NCI-H2196 (cell line): ENCODE data around the gene CLEC18B.
"Not testable (repeated sequence)": the region's sequence is repeated elsewhere in the genome, so short reads cannot be mapped to it uniquely, and the experiment has no call there.

Experiments used
- DNase-seq: peaks from one replicate; lab custom pipeline; 2025; ENCODE audit not compliant: unreplicated experiment; lab: John Stamatoyannopoulos, UW

Gene CLEC18B

DNA sequence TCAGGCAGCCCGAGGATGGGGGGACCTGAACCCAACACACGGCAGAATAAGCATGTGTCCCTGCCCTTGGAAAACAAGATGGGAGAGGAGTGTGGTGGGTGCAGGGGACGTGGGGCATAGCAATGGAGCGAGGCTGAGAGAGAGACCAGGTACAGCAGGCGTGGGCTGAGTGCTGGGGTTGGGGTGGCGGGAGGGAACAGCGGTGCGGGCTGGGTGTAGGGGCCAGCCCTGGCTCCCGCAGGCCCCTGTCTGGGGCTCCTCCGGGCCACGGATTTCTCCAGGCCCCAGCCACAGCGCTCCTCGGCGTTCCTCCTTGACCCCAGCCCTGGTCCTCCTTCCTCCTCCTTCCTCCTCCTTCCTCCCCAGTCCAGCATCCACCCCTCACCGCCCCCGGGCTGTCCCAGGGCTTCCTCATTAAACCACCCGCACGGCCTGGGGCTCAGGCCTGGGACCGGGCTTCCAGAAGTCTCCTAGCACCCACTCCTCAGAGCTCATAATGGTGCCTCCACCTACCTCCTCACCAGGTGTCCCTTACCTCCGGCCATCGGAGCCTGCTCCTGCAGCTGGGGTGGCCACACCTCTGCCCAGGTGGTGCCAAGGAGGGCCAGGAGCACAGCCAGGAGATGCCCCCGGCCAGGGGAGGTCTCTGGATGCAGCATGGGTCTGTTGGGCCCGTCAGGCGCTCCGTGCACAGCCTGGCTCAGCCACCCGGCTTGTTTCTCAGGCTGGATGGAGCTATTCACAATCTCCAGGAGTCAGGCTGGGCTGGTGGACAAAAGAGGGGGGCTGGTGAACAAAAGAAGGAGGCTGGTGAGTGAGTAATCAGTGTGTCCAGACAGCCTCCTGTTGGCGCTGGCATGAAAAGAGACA, at the start of gene CLEC18B:
Gene CLEC18B, minus strand, starts transcription at position 867 of the 870 bp plus-strand sequence. Its CDS starts 208 bp downstream, at position 659.
- not testable (repeated sequence) for DNase-seq

DNA sequence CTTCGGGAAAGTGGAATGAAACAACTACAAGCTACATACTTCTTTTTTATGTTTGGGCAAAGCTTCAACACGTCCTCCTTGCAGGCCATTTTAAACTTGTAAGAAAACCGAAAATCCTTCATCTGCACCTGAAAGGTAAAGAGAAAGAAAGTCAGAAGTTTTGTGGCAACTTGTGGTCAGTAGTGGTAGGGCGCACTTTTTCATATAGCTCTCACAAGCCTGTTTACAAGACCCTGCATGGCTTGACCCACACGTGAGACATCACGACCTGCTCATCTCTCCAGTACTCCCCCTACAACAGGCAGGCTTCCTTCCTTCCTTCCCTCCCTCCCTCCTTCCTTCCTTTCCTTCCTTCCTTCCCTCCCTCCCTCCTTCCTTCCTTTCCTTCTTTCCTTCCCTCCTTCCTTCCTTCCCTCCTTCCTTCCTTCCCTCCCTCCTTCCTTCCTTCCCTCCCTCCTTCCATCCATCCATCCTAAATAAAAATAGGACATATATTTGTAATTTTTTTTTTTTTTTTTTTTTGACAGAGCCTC, 48.7 kb upstream of the CLEC18B start:
- DNase-seq: no peak

DNA sequence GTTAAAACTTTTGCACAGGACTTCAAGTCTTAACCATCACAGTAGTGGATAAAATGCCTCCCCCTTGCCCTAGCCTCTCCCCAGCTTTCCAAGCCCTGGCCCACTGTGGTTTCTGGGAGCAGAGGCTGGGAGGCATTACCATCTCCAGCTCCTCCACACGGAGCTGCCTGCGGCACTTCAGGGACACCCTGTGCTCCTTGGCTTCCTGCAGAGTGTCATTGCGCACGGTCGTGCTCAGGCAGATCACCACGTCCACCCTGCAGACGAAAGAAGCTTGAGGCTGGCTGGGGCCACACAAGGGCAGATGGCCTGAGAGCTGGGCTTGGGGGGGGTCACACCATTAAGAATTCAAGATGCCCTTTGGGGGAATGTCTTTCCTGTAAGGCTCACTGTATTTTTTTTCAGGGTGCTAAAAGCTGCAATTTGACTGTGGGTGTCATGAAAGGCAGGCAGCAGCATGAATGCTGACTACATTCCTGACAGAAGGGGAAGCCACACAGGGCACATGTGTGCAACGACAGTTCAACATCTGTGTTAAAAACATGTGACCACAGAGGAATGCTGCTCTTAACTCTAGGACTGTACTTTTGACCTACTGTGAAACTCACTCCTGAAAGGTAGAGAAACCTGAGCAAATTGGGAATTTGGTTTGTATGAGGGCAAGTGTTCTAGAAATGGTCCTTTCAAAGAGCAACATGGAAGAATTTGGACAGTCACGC, 47.7 kb upstream of the CLEC18B start:
- DNase-seq: no peak

GRCh38 chr16:74466872-74467271, 45.6 kb upstream of the CLEC18B start:
- no peak for DNase-seq

DNA sequence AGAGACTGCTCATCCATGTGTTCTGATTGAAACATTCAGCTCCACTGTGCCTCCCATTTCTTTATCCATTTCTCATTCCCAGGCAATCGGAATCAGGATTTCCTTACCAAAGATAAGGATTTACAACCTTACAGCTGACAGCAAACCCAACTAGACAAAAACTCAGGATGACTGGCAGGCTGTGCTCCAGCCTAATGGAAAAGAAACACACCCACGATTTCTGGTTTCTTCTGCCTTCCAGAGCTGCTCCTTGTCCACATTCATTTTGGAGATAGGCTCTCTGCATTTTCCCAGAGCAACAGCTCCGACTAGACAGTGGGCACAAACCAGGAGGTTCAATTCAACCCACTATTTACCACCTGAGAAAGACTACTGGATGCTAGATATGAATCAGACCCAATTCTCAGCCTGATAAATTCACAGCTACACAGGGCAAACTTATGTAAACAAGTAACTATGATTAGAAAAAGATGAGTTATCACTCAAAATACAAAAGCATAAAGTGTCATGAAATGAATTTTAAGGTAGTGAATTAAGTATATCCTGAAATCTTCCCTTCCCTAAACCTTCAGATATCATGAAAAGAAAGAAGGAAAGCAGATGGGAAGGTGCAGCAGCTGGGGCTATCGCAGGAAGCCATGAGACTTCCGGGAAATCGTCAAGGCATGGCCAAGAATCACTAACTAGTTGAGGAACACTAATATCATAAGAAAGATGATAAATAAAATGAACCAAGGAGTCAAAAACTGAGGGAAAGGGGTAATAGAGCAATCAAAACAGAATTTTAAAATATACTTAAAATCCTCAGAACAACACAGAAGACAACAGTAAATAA, 44.8 kb upstream of the CLEC18B start:
- DNase-seq: no peak

DNA sequence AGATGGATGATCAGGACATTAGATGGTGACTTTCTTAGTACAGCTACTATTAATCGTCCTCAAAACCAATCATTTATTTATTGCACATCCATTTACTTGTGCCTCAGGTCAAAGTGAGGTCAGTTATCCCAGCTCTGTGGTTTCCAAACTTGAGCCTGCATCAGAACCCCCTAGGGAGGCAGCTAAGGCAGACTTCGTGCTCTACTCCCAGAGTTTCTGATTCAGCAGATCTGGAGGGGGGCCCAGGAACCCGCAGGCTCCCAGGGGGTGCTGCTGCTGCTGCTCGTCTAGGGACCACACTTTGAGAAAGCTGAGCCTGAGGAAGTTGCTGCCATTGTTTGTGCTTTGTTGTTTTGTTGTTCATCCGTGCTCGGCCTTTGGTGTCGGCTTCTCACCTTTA, 44.0 kb upstream of the CLEC18B start:
- no peak for DNase-seq

- DNase-seq: no peak
Measured at GRCh38 chr16:74463888-74464287, 42.6 kb upstream of the CLEC18B start.

GRCh38 chr16:74462361-74462760, 41.1 kb upstream of the CLEC18B start:
- no peak for DNase-seq

DNA sequence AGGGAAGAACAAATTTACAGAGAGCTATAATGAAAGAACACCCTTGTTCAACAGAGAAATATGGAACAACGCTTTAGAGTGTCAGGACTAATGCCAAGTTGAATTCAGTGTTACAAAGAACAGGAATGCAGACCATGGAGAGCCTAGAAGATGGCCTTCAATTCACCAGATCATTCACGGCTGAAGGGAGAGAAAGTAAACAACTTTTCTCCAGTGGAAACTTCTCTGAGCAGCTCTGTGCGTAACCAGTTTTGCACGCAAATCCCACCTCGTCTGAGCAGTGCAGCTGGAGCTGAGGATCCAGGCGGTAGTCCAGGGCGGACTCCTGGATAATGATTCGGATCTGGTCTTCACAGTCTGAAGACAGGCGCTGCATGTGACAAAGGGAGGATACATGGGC, 40.5 kb upstream of the CLEC18B start:
- DNase-seq: no peak

DNA sequence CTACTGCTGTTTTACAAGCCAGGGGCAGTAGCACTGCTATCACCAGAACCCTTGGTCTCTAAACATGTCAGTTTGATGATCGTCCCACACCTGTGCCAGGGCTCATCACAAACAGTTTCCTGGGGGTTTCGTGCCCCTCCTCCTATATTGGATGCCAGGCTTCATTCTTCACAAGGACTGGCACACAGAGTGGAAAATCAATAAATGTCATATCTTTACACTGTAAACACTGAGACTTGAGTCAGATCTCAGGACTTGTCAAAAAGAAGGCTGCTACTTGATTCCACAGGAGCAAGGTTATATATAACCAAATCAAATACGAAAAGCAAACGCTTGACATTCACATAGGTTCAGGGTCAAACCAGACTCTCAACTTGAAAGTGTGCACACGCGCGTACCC, 39.3 kb upstream of the CLEC18B start:
- no peak for DNase-seq

DNA sequence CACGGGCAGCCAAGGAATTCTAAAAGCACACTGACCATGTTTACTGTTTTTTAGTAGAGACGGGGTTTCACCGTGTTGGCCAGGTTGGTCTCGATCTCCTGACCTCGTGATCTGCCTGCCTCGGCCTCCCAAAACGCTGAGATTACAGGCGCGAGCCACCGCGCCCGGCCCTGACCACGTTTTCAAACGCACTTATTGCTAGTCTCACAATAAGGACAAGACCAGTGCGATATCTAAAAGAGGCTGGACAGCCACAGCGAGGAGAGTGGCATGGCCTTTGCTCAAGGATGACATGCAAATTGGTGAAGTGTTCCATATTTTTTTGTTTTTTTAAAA, 35.0 kb upstream of the CLEC18B start:
- DNase-seq: no peak

DNA sequence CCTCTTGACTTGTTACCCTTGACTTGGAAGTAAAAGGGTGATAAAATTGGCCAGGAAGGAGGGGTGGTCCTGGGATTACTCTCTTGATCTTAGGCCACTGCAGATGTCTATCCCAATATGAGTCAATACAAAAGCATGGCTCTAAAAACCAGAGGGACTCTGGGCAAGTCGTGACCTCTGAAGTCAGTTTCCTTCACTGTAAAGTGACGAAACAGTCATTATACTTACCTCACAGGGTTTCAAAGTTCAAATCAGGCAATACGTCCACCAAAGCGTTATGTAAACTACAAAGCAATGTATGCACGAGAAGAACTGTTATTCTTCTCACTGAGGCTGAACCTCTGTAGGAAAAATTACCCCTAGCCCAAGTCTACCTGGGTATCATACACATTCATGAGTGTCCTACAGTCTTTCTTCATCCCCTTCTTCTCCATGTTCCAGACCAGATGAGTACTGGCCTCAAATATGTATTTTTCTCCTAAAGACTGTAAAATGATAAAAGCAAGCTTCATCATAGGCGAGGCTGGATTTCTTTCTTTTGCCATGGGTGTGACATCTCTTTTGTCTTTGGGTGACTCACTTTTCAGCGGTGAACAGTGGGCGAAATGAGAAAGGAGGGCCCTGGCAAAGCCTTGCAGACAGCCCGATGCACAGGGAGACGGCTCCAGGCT, 34.5 kb upstream of the CLEC18B start:
- no peak for DNase-seq

GRCh38 chr16:74455213-74455612, 33.9 kb upstream of the CLEC18B start:
- DNase-seq: no peak

GRCh38 chr16:74451951-74452758, 30.9 kb upstream of the CLEC18B start:
- no peak for DNase-seq

DNA sequence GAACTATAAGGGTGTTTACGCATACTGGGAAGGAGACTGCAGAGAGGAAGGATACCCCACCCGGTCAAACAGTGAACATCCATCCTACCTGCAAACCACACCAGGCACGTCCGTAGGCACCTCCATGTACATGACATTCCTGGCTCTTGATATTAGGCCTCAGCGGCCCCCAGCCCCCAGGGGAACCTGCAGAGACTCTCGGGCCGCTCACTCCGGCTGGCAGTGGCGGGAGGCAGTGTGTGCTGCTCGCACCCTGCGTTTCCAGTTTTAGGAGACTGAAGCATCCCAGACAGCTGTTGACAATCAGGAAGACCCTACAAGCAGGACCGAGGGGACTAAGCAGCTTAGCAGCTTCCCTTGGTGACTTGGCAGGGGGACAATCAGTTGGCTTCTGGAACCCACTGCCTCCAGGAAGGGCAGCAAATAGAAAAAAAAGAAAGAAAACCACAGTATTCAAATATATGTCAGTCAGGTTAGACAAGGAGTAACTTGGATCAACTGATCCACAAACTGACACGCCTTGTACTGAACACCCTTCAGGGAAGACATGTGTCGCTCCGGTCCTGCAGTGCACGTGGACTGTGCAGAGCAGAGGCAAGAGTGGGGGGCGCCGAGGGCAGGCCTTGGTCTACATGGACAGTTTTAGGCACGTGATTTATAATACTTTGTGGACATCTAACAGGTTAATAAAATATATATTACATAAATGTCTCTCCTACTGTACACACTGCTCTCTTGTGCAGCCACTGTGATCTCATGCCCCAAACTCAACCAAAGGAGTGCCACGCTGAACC, 29.9 kb upstream of the CLEC18B start:
- DNase-seq: no peak

DNA sequence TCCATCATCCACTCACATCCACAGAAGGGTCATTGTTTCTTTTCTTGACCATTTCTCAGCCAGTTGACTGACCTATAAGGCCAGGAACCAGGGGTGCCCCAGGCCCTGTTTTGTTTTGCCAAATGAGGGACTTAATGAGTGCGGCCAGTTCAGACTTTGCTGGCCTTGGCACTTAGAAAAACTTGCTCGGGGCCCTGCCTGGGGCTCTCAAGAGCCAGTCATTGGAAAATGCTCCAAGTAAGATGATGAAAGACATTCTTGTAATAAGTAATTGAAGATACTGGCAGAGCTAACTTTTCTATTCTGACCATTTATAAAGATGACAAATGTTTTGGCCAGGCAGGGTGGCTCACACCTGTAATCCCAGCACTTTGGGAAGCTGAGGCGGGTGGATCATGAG, 29.0 kb upstream of the CLEC18B start:
- DNase-seq: no peak

- DNase-seq: no peak
Measured at GRCh38 chr16:74449470-74449869, 28.2 kb upstream of the CLEC18B start.

- DNase-seq: no peak
Measured at GRCh38 chr16:74448990-74449389, 27.7 kb upstream of the CLEC18B start.

GRCh38 chr16:74447578-74447977, 26.3 kb upstream of the CLEC18B start:
- DNase-seq: no peak
